HepG2 (cell line): ENCODE data around the gene SLC25A44. TPM values are rescaled to one million over a fixed set of nuclear protein-coding genes. Genes with fewer than 3 reads are reported as not detected.

Experiments
- AGO1 ChIP-seq: fragments of 200-400 bp; formaldehyde crosslinking; IDR thresholded peaks from 2 replicates; pipeline ENCODE4 v1.6.1; 2017; ENCODE audit warnings: mild to moderate bottlenecking, low read depth, low read length, moderate library complexity; ENCODE audit not compliant: poor library complexity, severe bottlenecking
- ATAD3A ChIP-seq: sonication (generic); formaldehyde crosslinking; IDR thresholded peaks from 2 replicates; pipeline ENCODE4 v1.4.0; 2020; ENCODE audit warnings: missing genetic modification reagents
- BHLHE40 ChIP-seq: IDR thresholded peaks from 2 replicates; pipeline ENCODE4 v1.6.1; 2011; ENCODE audit warnings: low read length, improper control_type of control experiment
- HNRNPLL ChIP-seq: fragments of 200-400 bp; formaldehyde crosslinking; IDR thresholded peaks from 2 replicates; pipeline ENCODE4 v1.6.1; 2017; ENCODE audit warnings: mild to moderate bottlenecking, low read depth, low read length; ENCODE audit not compliant: poor library complexity, severe bottlenecking
- JUNB ChIP-seq: sonication (generic); formaldehyde crosslinking; IDR thresholded peaks from 2 replicates; pipeline ENCODE4 v1.8.0; 2022; ENCODE audit warnings: missing genetic modification reagents, mild to moderate bottlenecking, borderline replicate concordance
- KDM4B ChIP-seq: sonication (generic); formaldehyde crosslinking; IDR thresholded peaks from 2 replicates; pipeline ENCODE4 v1.4.0; 2020; ENCODE audit warnings: missing genetic modification reagents
- KMT2B ChIP-seq: IDR thresholded peaks from 2 replicates; pipeline ENCODE4 v1.6.1; 2016; ENCODE audit warnings: missing genetic modification reagents, missing compliant biosample characterization
- MIER3 ChIP-seq: IDR thresholded peaks from 2 replicates; pipeline ENCODE4 v1.6.1; 2016; ENCODE audit warnings: missing compliant biosample characterization, borderline replicate concordance
- MLX ChIP-seq: IDR thresholded peaks from 2 replicates; pipeline ENCODE4 v1.6.1; 2016
- SNRNP70 ChIP-seq: fragments of 200-400 bp; formaldehyde crosslinking; IDR thresholded peaks from 2 replicates; pipeline ENCODE4 v1.6.1; 2017; ENCODE audit warnings: mild to moderate bottlenecking, low read depth, low read length, moderate library complexity
- SRSF4 ChIP-seq: fragments of 200-400 bp; formaldehyde crosslinking; IDR thresholded peaks from one replicate; pipeline ENCODE4 v1.6.1; 2018; ENCODE audit warnings: mild to moderate bottlenecking, low read depth, low read length, moderate library complexity; ENCODE audit not compliant: poor library complexity, severe bottlenecking
- ZBTB3 ChIP-seq: sonication (generic); formaldehyde crosslinking; IDR thresholded peaks from 2 replicates; pipeline ENCODE4 v1.4.0; 2020; ENCODE audit warnings: low read depth, mild to moderate bottlenecking, moderate library complexity, missing genetic modification reagents, borderline replicate concordance
- ZBTB49 ChIP-seq: sonication (generic); formaldehyde crosslinking; IDR thresholded peaks from 2 replicates; pipeline ENCODE4 v1.4.0; 2020; ENCODE audit warnings: missing genetic modification reagents, borderline replicate concordance
- ZNF10 ChIP-seq: sonication (generic); formaldehyde crosslinking; IDR thresholded peaks from 2 replicates; pipeline ENCODE4 v1.4.0; 2020; ENCODE audit warnings: mild to moderate bottlenecking, low read depth, missing genetic modification reagents, borderline replicate concordance
- ZNF615 ChIP-seq: sonication (generic); formaldehyde crosslinking; IDR thresholded peaks from 2 replicates; pipeline ENCODE4 v1.5.0; 2020; ENCODE audit warnings: mild to moderate bottlenecking, missing genetic modification reagents, borderline replicate concordance
- ZNF839 ChIP-seq: sonication (generic); formaldehyde crosslinking; IDR thresholded peaks from 2 replicates; pipeline ENCODE4 v1.4.0; 2020; ENCODE audit warnings: missing genetic modification reagents, mild to moderate bottlenecking, borderline replicate concordance
- ZSCAN22 ChIP-seq: sonication (generic); formaldehyde crosslinking; IDR thresholded peaks from 2 replicates; pipeline ENCODE4 v1.4.0; 2020; ENCODE audit warnings: mild to moderate bottlenecking, missing genetic modification reagents
- polyA plus RNA-seq, 8 experiments: library from polyadenylated mRNA; depleted of rRNA in 3 of 8; stranded (reverse) in 7 of 8; unstranded in 1 of 8; fragments of >200 nt; fragmentation: Illumina TruSeq in 4 of 8; extraction: Trizol in 4 of 8; gene quantifications; 2 replicates each; pipeline versions ENCODE4 v1.2.1 to v1.2.3, GENCODE V29; 2011 to 2016; ENCODE audit warnings: low read depth in 4 of 8, missing spikeins in 1 of 8, mixed read lengths in 1 of 8; ENCODE audit not compliant: insufficient read depth in 1 of 8
- total RNA-seq, 5 experiments: library from RNA; depleted of rRNA; stranded (reverse); fragments of >200 nt; fragmentation: Illumina TruSeq; extraction: Trizol; gene quantifications; 2 replicates each; pipeline ENCODE4 v1.2.3, GENCODE V29; 2016; ENCODE audit warnings: low read depth in 1 of 5
- TF ChIP-seq, protein P1 (sequence below): sonication (generic); formaldehyde crosslinking; IDR thresholded peaks from 2 replicates; pipeline ENCODE4 v1.5.1; 2020; ENCODE audit warnings: mild to moderate bottlenecking, missing genetic modification reagents, moderate library complexity
- TF ChIP-seq, protein P2 (sequence below): sonication (generic); formaldehyde crosslinking; IDR thresholded peaks from 2 replicates; pipeline ENCODE4 v1.5.0; 2020; ENCODE audit warnings: mild to moderate bottlenecking, missing genetic modification reagents

The SLC25A44 gene
- total and polyA plus RNA-seq, 2 of the 13 experiments (the other 11 are each of a cell fraction or from before 2014, with no cell fraction given): 10.7 to 13.4 TPM

- TF ChIP-seq, protein P1, sequence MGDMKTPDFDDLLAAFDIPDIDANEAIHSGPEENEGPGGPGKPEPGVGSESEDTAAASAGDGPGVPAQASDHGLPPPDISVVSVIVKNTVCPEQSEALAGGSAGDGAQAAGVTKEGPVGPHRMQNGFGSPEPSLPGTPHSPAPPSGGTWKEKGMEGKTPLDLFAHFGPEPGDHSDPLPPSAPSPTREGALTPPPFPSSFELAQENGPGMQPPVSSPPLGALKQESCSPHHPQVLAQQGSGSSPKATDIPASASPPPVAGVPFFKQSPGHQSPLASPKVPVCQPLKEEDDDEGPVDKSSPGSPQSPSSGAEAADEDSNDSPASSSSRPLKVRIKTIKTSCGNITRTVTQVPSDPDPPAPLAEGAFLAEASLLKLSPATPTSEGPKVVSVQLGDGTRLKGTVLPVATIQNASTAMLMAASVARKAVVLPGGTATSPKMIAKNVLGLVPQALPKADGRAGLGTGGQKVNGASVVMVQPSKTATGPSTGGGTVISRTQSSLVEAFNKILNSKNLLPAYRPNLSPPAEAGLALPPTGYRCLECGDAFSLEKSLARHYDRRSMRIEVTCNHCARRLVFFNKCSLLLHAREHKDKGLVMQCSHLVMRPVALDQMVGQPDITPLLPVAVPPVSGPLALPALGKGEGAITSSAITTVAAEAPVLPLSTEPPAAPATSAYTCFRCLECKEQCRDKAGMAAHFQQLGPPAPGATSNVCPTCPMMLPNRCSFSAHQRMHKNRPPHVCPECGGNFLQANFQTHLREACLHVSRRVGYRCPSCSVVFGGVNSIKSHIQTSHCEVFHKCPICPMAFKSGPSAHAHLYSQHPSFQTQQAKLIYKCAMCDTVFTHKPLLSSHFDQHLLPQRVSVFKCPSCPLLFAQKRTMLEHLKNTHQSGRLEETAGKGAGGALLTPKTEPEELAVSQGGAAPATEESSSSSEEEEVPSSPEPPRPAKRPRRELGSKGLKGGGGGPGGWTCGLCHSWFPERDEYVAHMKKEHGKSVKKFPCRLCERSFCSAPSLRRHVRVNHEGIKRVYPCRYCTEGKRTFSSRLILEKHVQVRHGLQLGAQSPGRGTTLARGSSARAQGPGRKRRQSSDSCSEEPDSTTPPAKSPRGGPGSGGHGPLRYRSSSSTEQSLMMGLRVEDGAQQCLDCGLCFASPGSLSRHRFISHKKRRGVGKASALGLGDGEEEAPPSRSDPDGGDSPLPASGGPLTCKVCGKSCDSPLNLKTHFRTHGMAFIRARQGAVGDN (CRISPR knock-in tag): peak; percentile 16; the same call in 1 of the 2 replicates
- TF ChIP-seq MLX (CRISPR knock-in tag) (no peak), JUNB (CRISPR knock-in tag) (no peak), AGO1 (no peak), ZNF615 (CRISPR knock-in tag) (no peak), HNRNPLL (no peak), ZBTB49 (no peak), ATAD3A (CRISPR knock-in tag) (no peak), ZNF10 (CRISPR knock-in tag) (no peak), KDM4B (no peak), MIER3 (CRISPR knock-in tag) (peak; percentile 64; the same call in 1 of the 2 replicates), SRSF4 (no peak), KMT2B (0 out of 2 replicates have a peak, but pooled peaks have one; percentile 25), SNRNP70 (no peak), BHLHE40 (peak; percentile 71), ZSCAN22 (CRISPR knock-in tag) (no peak), ZBTB3 (CRISPR knock-in tag) (no peak), ZNF839 (no peak)
- TF ChIP-seq, protein P2, sequence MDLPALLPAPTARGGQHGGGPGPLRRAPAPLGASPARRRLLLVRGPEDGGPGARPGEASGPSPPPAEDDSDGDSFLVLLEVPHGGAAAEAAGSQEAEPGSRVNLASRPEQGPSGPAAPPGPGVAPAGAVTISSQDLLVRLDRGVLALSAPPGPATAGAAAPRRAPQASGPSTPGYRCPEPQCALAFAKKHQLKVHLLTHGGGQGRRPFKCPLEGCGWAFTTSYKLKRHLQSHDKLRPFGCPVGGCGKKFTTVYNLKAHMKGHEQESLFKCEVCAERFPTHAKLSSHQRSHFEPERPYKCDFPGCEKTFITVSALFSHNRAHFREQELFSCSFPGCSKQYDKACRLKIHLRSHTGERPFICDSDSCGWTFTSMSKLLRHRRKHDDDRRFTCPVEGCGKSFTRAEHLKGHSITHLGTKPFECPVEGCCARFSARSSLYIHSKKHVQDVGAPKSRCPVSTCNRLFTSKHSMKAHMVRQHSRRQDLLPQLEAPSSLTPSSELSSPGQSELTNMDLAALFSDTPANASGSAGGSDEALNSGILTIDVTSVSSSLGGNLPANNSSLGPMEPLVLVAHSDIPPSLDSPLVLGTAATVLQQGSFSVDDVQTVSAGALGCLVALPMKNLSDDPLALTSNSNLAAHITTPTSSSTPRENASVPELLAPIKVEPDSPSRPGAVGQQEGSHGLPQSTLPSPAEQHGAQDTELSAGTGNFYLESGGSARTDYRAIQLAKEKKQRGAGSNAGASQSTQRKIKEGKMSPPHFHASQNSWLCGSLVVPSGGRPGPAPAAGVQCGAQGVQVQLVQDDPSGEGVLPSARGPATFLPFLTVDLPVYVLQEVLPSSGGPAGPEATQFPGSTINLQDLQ (CRISPR knock-in tag): no peak
These were observed 47.7 kb upstream of the SLC25A44 start (continued) for GRCh38 chr1:156146020-156146768.
